HepG2 (cell line): ENCODE measurements around the gene RRP12. TPM values are rescaled to one million over a fixed set of nuclear protein-coding genes. Genes with fewer than 3 reads are reported as not detected.
A peak's percentile ranks its signal among the peaks of the same experiment; 100 is the strongest.

Experiments used
- BHLHE40 ChIP-seq: IDR thresholded peaks from 2 replicates; pipeline ENCODE4 v1.6.1; 2011; ENCODE audit warnings: low read length, improper control_type of control experiment
- BORCS8-MEF2B ChIP-seq: sonication (generic); formaldehyde crosslinking; IDR thresholded peaks from 2 replicates; pipeline ENCODE4 v1.8.0; 2022; ENCODE audit warnings: mild to moderate bottlenecking, missing genetic modification reagents
- EZH2 ChIP-seq: conservative IDR thresholded peaks from 2 replicates; pipeline ENCODE4 v1.6.1; 2012; ENCODE audit warnings: mild to moderate bottlenecking, low read depth, low read length, moderate library complexity
- HMG20B ChIP-seq: conservative IDR thresholded peaks from 2 replicates; pipeline ENCODE4 v1.6.1; 2016; ENCODE audit warnings: missing genetic modification reagents, missing compliant biosample characterization
- KAT2B ChIP-seq: fragments of 150-350 bp; IDR thresholded peaks from 2 replicates; pipeline ENCODE4 v1.6.1; 2014; ENCODE audit warnings: low read depth, low read length, borderline replicate concordance
- KLF11 ChIP-seq: IDR thresholded peaks from 2 replicates; pipeline ENCODE4 v1.6.1; 2016; ENCODE audit warnings: missing compliant biosample characterization
- PAWR ChIP-seq: sonication (generic); formaldehyde crosslinking; IDR thresholded peaks from 2 replicates; pipeline ENCODE4 v1.4.0; 2020; ENCODE audit warnings: missing genetic modification reagents, mild to moderate bottlenecking, borderline replicate concordance
- SPEN ChIP-seq: sonication (generic); formaldehyde crosslinking; IDR thresholded peaks from 2 replicates; pipeline ENCODE4 v1.5.1; 2020; ENCODE audit warnings: low read depth, mild to moderate bottlenecking, missing genetic modification reagents
- SSRP1 ChIP-seq: IDR thresholded peaks from 2 replicates; pipeline ENCODE4 v1.6.1; 2016; ENCODE audit warnings: control low read depth
- ZIK1 ChIP-seq: sonication (generic); formaldehyde crosslinking; IDR thresholded peaks from 2 replicates; pipeline ENCODE4 v1.5.0; 2020; ENCODE audit warnings: mild to moderate bottlenecking, low read depth, missing genetic modification reagents, borderline replicate concordance
- ZNF335 ChIP-seq: sonication (generic); formaldehyde crosslinking; IDR thresholded peaks from 2 replicates; pipeline ENCODE4 v1.4.0; 2020; ENCODE audit warnings: missing genetic modification reagents
- ZNF792 ChIP-seq: IDR thresholded peaks from 2 replicates; pipeline ENCODE4 v1.6.1; 2016
- ZSCAN12 ChIP-seq: sonication (generic); formaldehyde crosslinking; IDR thresholded peaks from 2 replicates; pipeline ENCODE4 v1.9.0; 2021; ENCODE audit warnings: mild to moderate bottlenecking, missing genetic modification reagents
- polyA plus RNA-seq, 8 experiments: library from polyadenylated mRNA; depleted of rRNA in 3 of 8; stranded (reverse) in 7 of 8; unstranded in 1 of 8; fragments of >200 nt; fragmentation: Illumina TruSeq in 4 of 8; extraction: Trizol in 4 of 8; gene quantifications; 2 replicates each; pipeline versions ENCODE4 v1.2.1 to v1.2.3, GENCODE V29; 2011 to 2016; ENCODE audit warnings: low read depth in 4 of 8, missing spikeins in 1 of 8, mixed read lengths in 1 of 8; ENCODE audit not compliant: insufficient read depth in 1 of 8
- total RNA-seq, 5 experiments: library from RNA; depleted of rRNA; stranded (reverse); fragments of >200 nt; fragmentation: Illumina TruSeq; extraction: Trizol; gene quantifications; 2 replicates each; pipeline ENCODE4 v1.2.3, GENCODE V29; 2016; ENCODE audit warnings: low read depth in 1 of 5
- TF ChIP-seq, protein P1 (sequence below): sonication (generic); formaldehyde crosslinking; IDR thresholded peaks from 2 replicates; pipeline ENCODE4 v1.4.0; 2020; ENCODE audit warnings: missing genetic modification reagents
- TF ChIP-seq, protein P2 (sequence below), 2 experiments: sonication (generic) in 1 of 2; formaldehyde crosslinking in 1 of 2; IDR thresholded peaks; 2 replicates each; pipeline versions ENCODE4 v1.4.0 to v1.6.1; 2018 to 2020; ENCODE audit warnings: missing genetic modification reagents in 2 of 2, borderline replicate concordance in 1 of 2, low read depth in 1 of 2, mild to moderate bottlenecking in 1 of 2, missing biosample characterization in 1 of 2
- TF ChIP-seq, protein P3 (sequence below): sonication (generic); formaldehyde crosslinking; IDR thresholded peaks from 2 replicates; pipeline ENCODE4 v1.4.0; 2020; ENCODE audit warnings: missing genetic modification reagents, mild to moderate bottlenecking, borderline replicate concordance
- TF ChIP-seq, protein P4 (sequence below): sonication (generic); formaldehyde crosslinking; IDR thresholded peaks from 2 replicates; pipeline ENCODE4 v1.4.0; 2020; ENCODE audit warnings: mild to moderate bottlenecking, missing genetic modification reagents
- TF ChIP-seq, protein P5 (sequence below): IDR thresholded peaks from 2 replicates; pipeline ENCODE4 v1.6.1; 2016; ENCODE audit warnings: control low read depth
- TF ChIP-seq, protein P6 (sequence below): sonication (generic); formaldehyde crosslinking; IDR thresholded peaks from 2 replicates; pipeline ENCODE4 v1.8.0; 2022; ENCODE audit warnings: low read depth, missing genetic modification reagents
- TF ChIP-seq, protein P7 (sequence below): sonication (generic); formaldehyde crosslinking; IDR thresholded peaks from 2 replicates; pipeline ENCODE4 v1.9.0; 2021; ENCODE audit warnings: missing genetic modification reagents, mild to moderate bottlenecking, borderline replicate concordance

The RRP12 gene
- total and polyA plus RNA-seq, 2 of the 13 experiments (the other 11 are each of a cell fraction or from before 2014, with no cell fraction given) = 13.2 to 39.4 TPM

DNA sequence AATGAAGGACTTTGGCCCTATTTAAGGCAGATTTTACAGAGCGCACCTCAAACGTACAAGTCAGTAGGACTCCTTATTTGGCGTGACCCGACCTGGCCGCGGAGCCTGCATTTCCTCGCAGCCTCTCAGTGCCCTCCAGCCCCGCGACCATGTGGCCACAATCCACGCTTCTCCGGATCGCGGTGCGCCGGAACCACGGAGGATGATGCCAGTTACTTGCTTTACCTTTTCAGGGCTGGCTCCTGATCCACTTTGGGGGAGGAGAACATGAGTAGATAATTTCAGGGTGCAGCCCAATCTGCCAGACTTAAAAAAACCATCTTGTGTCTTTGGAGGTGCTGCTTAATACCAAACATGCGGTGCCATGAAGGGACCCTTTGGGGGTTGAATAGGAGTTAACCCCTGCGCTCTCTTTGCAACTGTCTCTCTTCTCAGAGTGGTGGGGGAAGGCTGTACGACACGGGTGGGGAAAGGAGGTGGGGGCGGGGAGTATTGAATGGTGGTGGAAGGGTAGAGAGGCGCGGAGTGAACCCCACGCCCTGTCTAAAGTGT is 80.6 kb downstream of the RRP12 start (continued):
- TF ChIP-seq, protein P1, sequence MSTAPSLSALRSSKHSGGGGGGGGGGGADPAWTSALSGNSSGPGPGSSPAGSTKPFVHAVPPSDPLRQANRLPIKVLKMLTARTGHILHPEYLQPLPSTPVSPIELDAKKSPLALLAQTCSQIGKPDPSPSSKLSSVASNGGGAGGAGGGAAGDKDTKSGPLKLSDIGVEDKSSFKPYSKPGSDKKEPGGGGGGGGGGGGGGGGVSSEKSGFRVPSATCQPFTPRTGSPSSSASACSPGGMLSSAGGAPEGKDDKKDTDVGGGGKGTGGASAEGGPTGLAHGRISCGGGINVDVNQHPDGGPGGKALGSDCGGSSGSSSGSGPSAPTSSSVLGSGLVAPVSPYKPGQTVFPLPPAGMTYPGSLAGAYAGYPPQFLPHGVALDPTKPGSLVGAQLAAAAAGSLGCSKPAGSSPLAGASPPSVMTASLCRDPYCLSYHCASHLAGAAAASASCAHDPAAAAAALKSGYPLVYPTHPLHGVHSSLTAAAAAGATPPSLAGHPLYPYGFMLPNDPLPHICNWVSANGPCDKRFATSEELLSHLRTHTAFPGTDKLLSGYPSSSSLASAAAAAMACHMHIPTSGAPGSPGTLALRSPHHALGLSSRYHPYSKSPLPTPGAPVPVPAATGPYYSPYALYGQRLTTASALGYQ (CRISPR knock-in tag) = no peak
- 0 out of 2 replicates have a peak, but pooled peaks have one; percentile 9 for TF ChIP-seq SPEN (CRISPR knock-in tag)
- no peak for TF ChIP-seq ZNF792 (CRISPR knock-in tag)
- TF ChIP-seq, protein P2, sequence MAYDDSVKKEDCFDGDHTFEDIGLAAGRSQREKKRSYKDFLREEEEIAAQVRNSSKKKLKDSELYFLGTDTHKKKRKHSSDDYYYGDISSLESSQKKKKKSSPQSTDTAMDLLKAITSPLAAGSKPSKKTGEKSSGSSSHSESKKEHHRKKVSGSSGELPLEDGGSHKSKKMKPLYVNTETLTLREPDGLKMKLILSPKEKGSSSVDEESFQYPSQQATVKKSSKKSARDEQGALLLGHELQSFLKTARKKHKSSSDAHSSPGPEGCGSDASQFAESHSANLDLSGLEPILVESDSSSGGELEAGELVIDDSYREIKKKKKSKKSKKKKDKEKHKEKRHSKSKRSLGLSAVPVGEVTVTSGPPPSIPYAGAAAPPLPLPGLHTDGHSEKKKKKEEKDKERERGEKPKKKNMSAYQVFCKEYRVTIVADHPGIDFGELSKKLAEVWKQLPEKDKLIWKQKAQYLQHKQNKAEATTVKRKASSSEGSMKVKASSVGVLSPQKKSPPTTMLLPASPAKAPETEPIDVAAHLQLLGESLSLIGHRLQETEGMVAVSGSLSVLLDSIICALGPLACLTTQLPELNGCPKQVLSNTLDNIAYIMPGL (CRISPR knock-in tag; IDR thresholded peaks at IDR 0.05; ENCODE audit: borderline replicate concordance in 1 of 2, low read depth in 1 of 2) = peak in 1 of 2 experiments; percentile 5; a peak in 1 of 4 replicates
- TF ChIP-seq HMG20B (CRISPR knock-in tag) = no peak
- no peak for TF ChIP-seq SSRP1 (CRISPR knock-in tag)
- TF ChIP-seq, protein P3, sequence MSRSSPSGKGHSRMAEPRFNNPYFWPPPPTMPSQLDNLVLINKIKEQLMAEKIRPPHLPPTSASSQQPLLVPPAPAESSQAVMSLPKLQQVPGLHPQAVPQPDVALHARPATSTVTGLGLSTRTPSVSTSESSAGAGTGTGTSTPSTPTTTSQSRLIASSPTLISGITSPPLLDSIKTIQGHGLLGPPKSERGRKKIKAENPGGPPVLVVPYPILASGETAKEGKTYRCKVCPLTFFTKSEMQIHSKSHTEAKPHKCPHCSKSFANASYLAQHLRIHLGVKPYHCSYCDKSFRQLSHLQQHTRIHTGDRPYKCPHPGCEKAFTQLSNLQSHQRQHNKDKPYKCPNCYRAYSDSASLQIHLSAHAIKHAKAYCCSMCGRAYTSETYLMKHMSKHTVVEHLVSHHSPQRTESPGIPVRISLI (CRISPR knock-in tag) = no peak
- TF ChIP-seq, protein P4, sequence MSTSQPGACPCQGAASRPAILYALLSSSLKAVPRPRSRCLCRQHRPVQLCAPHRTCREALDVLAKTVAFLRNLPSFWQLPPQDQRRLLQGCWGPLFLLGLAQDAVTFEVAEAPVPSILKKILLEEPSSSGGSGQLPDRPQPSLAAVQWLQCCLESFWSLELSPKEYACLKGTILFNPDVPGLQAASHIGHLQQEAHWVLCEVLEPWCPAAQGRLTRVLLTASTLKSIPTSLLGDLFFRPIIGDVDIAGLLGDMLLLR = no peak
- TF ChIP-seq KLF11 (CRISPR knock-in tag) = no peak
- TF ChIP-seq BHLHE40 = no peak
- TF ChIP-seq ZIK1 = no peak
- TF ChIP-seq, protein P5, sequence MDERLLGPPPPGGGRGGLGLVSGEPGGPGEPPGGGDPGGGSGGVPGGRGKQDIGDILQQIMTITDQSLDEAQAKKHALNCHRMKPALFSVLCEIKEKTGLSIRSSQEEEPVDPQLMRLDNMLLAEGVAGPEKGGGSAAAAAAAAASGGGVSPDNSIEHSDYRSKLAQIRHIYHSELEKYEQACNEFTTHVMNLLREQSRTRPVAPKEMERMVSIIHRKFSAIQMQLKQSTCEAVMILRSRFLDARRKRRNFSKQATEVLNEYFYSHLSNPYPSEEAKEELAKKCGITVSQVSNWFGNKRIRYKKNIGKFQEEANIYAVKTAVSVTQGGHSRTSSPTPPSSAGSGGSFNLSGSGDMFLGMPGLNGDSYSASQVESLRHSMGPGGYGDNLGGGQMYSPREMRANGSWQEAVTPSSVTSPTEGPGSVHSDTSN (CRISPR knock-in tag) = no peak
- no peak for TF ChIP-seq PAWR (CRISPR knock-in tag)
- no peak for TF ChIP-seq ZNF335
- no peak for TF ChIP-seq KAT2B
- no peak for TF ChIP-seq ZSCAN12
- TF ChIP-seq, protein P6, sequence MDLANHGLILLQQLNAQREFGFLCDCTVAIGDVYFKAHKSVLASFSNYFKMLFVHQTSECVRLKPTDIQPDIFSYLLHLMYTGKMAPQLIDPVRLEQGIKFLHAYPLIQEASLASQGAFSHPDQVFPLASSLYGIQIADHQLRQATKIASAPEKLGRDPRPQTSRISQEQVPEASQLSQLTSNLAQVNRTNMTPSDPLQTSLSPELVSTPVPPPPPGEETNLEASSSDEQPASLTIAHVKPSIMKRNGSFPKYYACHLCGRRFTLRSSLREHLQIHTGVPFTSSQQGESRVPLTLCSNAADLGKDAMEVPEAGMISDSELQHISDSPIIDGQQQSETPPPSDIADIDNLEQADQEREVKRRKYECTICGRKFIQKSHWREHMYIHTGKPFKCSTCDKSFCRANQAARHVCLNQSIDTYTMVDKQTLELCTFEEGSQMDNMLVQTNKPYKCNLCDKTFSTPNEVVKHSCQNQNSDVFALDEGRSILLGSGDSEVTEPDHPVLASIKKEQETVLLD (CRISPR knock-in tag) = 0 out of 2 replicates have a peak, but pooled peaks have one; percentile 24
- no peak for TF ChIP-seq BORCS8-MEF2B (CRISPR knock-in tag)
- TF ChIP-seq EZH2 = no peak
- TF ChIP-seq, protein P7, sequence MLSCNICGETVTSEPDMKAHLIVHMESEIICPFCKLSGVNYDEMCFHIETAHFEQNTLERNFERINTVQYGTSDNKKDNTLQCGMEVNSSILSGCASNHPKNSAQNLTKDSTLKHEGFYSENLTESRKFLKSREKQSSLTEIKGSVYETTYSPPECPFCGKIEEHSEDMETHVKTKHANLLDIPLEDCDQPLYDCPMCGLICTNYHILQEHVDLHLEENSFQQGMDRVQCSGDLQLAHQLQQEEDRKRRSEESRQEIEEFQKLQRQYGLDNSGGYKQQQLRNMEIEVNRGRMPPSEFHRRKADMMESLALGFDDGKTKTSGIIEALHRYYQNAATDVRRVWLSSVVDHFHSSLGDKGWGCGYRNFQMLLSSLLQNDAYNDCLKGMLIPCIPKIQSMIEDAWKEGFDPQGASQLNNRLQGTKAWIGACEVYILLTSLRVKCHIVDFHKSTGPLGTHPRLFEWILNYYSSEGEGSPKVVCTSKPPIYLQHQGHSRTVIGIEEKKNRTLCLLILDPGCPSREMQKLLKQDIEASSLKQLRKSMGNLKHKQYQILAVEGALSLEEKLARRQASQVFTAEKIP (CRISPR knock-in tag) = no peak
